Thyroid gland (tissue), 4 donors: ENCODE measurements around the gene KNG1. TPM values are rescaled to one million over a fixed set of nuclear protein-coding genes. Genes with fewer than 3 reads are reported as not detected.

Experiments
- DNase-seq, 2 donors: peaks; one replicate each; pipeline ENCODE4 v3.0.0-alpha.2; 2019
- H3K27ac ChIP-seq, 3 donors: fragments of 200-600 bp; sonication (generic); 1 replicate in 2 of 3; 2 replicates in 1 of 3; pipeline ENCODE4 v1.5.1; 2016 to 2019; ENCODE audit warnings: mild to moderate bottlenecking in 1 of 3, moderate library complexity in 1 of 3
- H3K27me3 ChIP-seq: fragments of 200-600 bp; sonication (generic); one replicate; pipeline ENCODE4 v1.5.1; 2019
- H3K36me3 ChIP-seq, 2 donors: fragments of 200-600 bp; sonication (generic); one replicate each; pipeline ENCODE4 v1.5.1; 2016 to 2019
- H3K4me1 ChIP-seq, 2 donors: fragments of 200-600 bp; sonication (generic); one replicate each; pipeline ENCODE4 v1.5.1; 2017 to 2019
- H3K4me3 ChIP-seq, 3 donors: fragments of 200-600 bp; sonication (generic); replicated peaks in 1 of 3; 1 replicate in 2 of 3; 2 replicates in 1 of 3; pipeline ENCODE4 v1.5.1; 2016; ENCODE audit warnings: mild to moderate bottlenecking in 1 of 3
- H3K9me3 ChIP-seq: fragments of 200-600 bp; sonication (generic); one replicate; pipeline ENCODE4 v1.5.1; 2017
- CTCF ChIP-seq, 6 experiments: fragments of 200-600 bp in 3 of 6; fragments of 450-650 bp in 3 of 6; sonication (generic) in 3 of 6; IDR thresholded peaks; one replicate each; pipeline ENCODE4 v1.5.1; 2016 to 2019; ENCODE audit warnings: antibody characterized with exemption in 6 of 6, mild to moderate bottlenecking in 2 of 6, inconsistent platforms in 1 of 6, moderate library complexity in 1 of 6
- POLR2A ChIP-seq, 2 donors: fragments of 450-650 bp; IDR thresholded peaks; one replicate each; pipeline ENCODE4 v1.6.1; 2017; ENCODE audit warnings: antibody characterized with exemption in 2 of 2, mild to moderate bottlenecking in 2 of 2, moderate library complexity in 1 of 2
- WGBS, 2 donors: methylation state at CpG; one replicate each; pipeline ENCODE4 v1.1.5; 2017; 5-methylcytosine and 5-hydroxymethylcytosine counted together
- intact Hi-C: fragments of 100-400 bp; cut with DNase I; formaldehyde crosslinking; loops from one replicate; pipeline ENCODE4 v1.15.1; 2023
- total RNA-seq, 4 donors: library from RNA; depleted of rRNA; stranded (reverse); fragments of >200 nt; gene quantifications; one replicate each; pipeline ENCODE4 v1.2.3, GENCODE V29; 2016

KNG1 gene
- total RNA-seq, 4 donors from 2014 or later, result not detected

- 100% methylated on average over 2 of the region's 2 CpGs for WGBS, 2 donors
- Histone ChIP-seq H3K36me3 (no peaks in the 10 kb centered on the region), H3K4me3 (no peak overlapping the region), H3K9me3 (no peaks in the 10 kb centered on the region), H3K27ac (no peak overlapping the region), H3K27me3 (no peaks in the 10 kb centered on the region), H3K4me1 (no peaks in the 10 kb centered on the region)
- intact Hi-C loops, result loop anchor here (10.0 kb wide), 1 partner anchor 136 kb away; the partner anchor contains the start of gene AHSG
- TF ChIP-seq POLR2A (IDR thresholded peaks at IDR 0.05) (no peak), CTCF (IDR thresholded peaks at IDR 0.05) (no peak)
- no peak for DNase-seq
Observed at GRCh38 chr3:186750316-186750715, 33.2 kb downstream of the KNG1 start.

GRCh38 chr3:186751480-186751879 is 34.3 kb downstream of the KNG1 start:
- 66 to 87% methylated on average over 3 of the region's 3 CpGs for WGBS, 2 donors
- no peak for DNase-seq
- intact Hi-C loops, result loop anchor here (10.0 kb wide), 1 partner anchor 137 kb away; the partner anchor contains the start of gene AHSG
- H3K9me3 ChIP-seq, result no peaks in the 10 kb centered on the region
- no peak overlapping the region for H3K4me3 ChIP-seq
- TF ChIP-seq CTCF (IDR thresholded peaks at IDR 0.05), result no peak
- TF ChIP-seq POLR2A (IDR thresholded peaks at IDR 0.05), result no peak
- H3K36me3 ChIP-seq, result no peaks in the 10 kb centered on the region
- H3K27me3 ChIP-seq, result no peaks in the 10 kb centered on the region
- H3K4me1 ChIP-seq, result no peaks in the 10 kb centered on the region
- H3K27ac ChIP-seq, result no peak overlapping the region

GRCh38 chr3:186754006-186754405 is 36.8 kb downstream of the KNG1 start:
- intact Hi-C loops, result loop anchor here (10.0 kb wide), 1 partner anchor 139 kb away; the partner anchor contains the start of gene AHSG
- no peak overlapping the region for H3K4me3 ChIP-seq
- 68 to 78% methylated on average over 7 of the region's 7 CpGs for WGBS, 2 donors
- H3K4me1 ChIP-seq, result no peaks in the 10 kb centered on the region
- no peak for TF ChIP-seq POLR2A (IDR thresholded peaks at IDR 0.05)
- TF ChIP-seq CTCF (IDR thresholded peaks at IDR 0.05), result no peak
- H3K27me3 ChIP-seq, result no peaks in the 10 kb centered on the region
- no peak overlapping the region for H3K27ac ChIP-seq
- no peak for DNase-seq
- H3K9me3 ChIP-seq, result no peaks in the 10 kb centered on the region
- no peaks in the 10 kb centered on the region for H3K36me3 ChIP-seq

GRCh38 chr3:186754871-186755270 is 37.7 kb downstream of the KNG1 start:
- Histone ChIP-seq H3K27ac (no peak overlapping the region), H3K27me3 (no peaks in the 10 kb centered on the region), H3K9me3 (no peaks in the 10 kb centered on the region), H3K4me3 (no peak overlapping the region), H3K36me3 (no peaks in the 10 kb centered on the region), H3K4me1 (no peaks in the 10 kb centered on the region)
- DNase-seq, result no peak
- 93 to 94% methylated on average over 5 of the region's 5 CpGs for WGBS, 2 donors
- TF ChIP-seq CTCF (IDR thresholded peaks at IDR 0.05) (no peak), POLR2A (IDR thresholded peaks at IDR 0.05) (no peak)
- intact Hi-C loops, result loop anchor here (10.0 kb wide), 1 partner anchor 140 kb away; the partner anchor contains the start of gene AHSG

- H3K36me3 ChIP-seq, result no peaks in the 10 kb centered on the region
- no peaks in the 10 kb centered on the region for H3K4me1 ChIP-seq
- intact Hi-C loops, result loop anchor here (10.0 kb wide), 1 partner anchor 142 kb away; the partner anchor contains the start of gene AHSG
- H3K4me3 ChIP-seq, result no peak overlapping the region
- H3K9me3 ChIP-seq, result no peaks in the 10 kb centered on the region
- 92 to 93% methylated on average over 8 of the region's 8 CpGs for WGBS, 2 donors
- no peak overlapping the region for H3K27ac ChIP-seq
- TF ChIP-seq POLR2A (IDR thresholded peaks at IDR 0.05) (no peak), CTCF (IDR thresholded peaks at IDR 0.05) (no peak)
- H3K27me3 ChIP-seq, result no peaks in the 10 kb centered on the region
- no peak for DNase-seq
Observed at GRCh38 chr3:186757214-186757613, 40.1 kb downstream of the KNG1 start.
